Common myeloid progenitor, CD34-positive (primary cell): ENCODE data around the gene SPATA31E1.

Experiments
- CTCF ChIA-PET: fragments of 350-600 bp; sonication (Branson Sonifier 250); formaldehyde crosslinking; loops from one replicate; lab custom pipeline; 2021; ENCODE audit warnings: antibody characterized with exemption; lab: Charles Lee
- POLR2A ChIA-PET: fragments of 350-600 bp; sonication (Branson Sonifier 250); formaldehyde crosslinking; loops from one replicate; lab custom pipeline; 2021; ENCODE audit warnings: antibody characterized with exemption; lab: Charles Lee
- DNase-seq, 3 donors: peaks; one replicate each; pipeline versions ENCODE4 v3.0.0 to v3.0.0-alpha.2; 2013
- H3K27ac ChIP-seq, 2 experiments: 1 replicate in 1 of 2; 2 replicates in 1 of 2; pipeline ENCODE4 v1.7.0; 2013; ENCODE audit warnings: inconsistent platforms in 2 of 2, low read length in 2 of 2, mild to moderate bottlenecking in 2 of 2, low read depth in 1 of 2, moderate library complexity in 1 of 2; ENCODE audit not compliant: severe bottlenecking in 2 of 2, insufficient read depth in 1 of 2, poor library complexity in 1 of 2
- H3K27me3 ChIP-seq, 5 experiments: replicated peaks in 2 of 5; 1 replicate in 3 of 5; 2 replicates in 2 of 5; pipeline versions ENCODE4 v1.6.1 to v1.7.0; 2013; ENCODE audit warnings: low read length in 4 of 5, mild to moderate bottlenecking in 2 of 5, moderate library complexity in 2 of 5, inconsistent platforms in 1 of 5; ENCODE audit not compliant: insufficient read depth in 5 of 5, control insufficient read depth in 4 of 5
- H3K36me3 ChIP-seq, 4 experiments: 1 replicate in 2 of 4; 2 replicates in 2 of 4; pipeline versions ENCODE4 v1.6.1 to v1.7.0; 2013; ENCODE audit warnings: low read length in 3 of 4, control low read depth in 1 of 4, mild to moderate bottlenecking in 1 of 4; ENCODE audit not compliant: control insufficient read depth in 4 of 4, insufficient read depth in 4 of 4
- H3K4me1 ChIP-seq, 4 experiments: 1 replicate in 3 of 4; 2 replicates in 1 of 4; pipeline versions ENCODE4 v1.6.1 to v1.7.1; 2013; ENCODE audit warnings: low read length in 3 of 4, mild to moderate bottlenecking in 3 of 4, control low read depth in 1 of 4, inconsistent platforms in 1 of 4, moderate library complexity in 1 of 4; ENCODE audit not compliant: control insufficient read depth in 4 of 4, insufficient read depth in 4 of 4; ENCODE audit errors: control extremely low read depth in 1 of 4
- H3K4me3 ChIP-seq, 7 experiments: 1 replicate in 4 of 7; 2 replicates in 3 of 7; pipeline versions ENCODE4 v1.5.1 to v1.7.0; 2013; ENCODE audit warnings: mild to moderate bottlenecking in 7 of 7, low read length in 6 of 7, moderate library complexity in 6 of 7, inconsistent platforms in 2 of 7, low read depth in 2 of 7, control low read depth in 1 of 7; ENCODE audit not compliant: insufficient read depth in 4 of 7, control insufficient read depth in 1 of 7; ENCODE audit errors: extremely low read depth in 1 of 7
- H3K9me3 ChIP-seq, 5 experiments: 1 replicate in 4 of 5; 2 replicates in 1 of 5; pipeline versions ENCODE4 v1.6.1 to v1.7.1; 2013; ENCODE audit warnings: low read length in 4 of 5, mild to moderate bottlenecking in 2 of 5, inconsistent platforms in 1 of 5, low read depth in 1 of 5, moderate library complexity in 1 of 5; ENCODE audit not compliant: control insufficient read depth in 4 of 5, insufficient read depth in 2 of 5; ENCODE audit errors: control extremely low read depth in 1 of 5
- WGBS: methylation state at CpG from one replicate; pipeline ENCODE4 v1.1.5; 2013; ENCODE audit not compliant: insufficient coverage; 5-methylcytosine and 5-hydroxymethylcytosine counted together

SPATA31E1 gene

GRCh38 chr9:87889882-87890252 lies 7.2 kb downstream of the SPATA31E1 start:
- ChIA-PET CTCF (no interaction called here), POLR2A (interaction anchor here (0.6 kb wide), 1 partner anchor 941 kb away, joined by 4 read pairs; no protein-coding TSS in a partner anchor)
- no peaks in the 10 kb centered on the region for H3K36me3 ChIP-seq
- H3K9me3 ChIP-seq, result peaks cover 0 to 8% (median 4%) of the 10 kb centered on the region in 5 experiments
- WGBS, result 100% methylated on average over 4 of the region's 4 CpGs
- H3K27me3 ChIP-seq, result no peaks in the 10 kb centered on the region
- H3K4me1 ChIP-seq, result no peaks in the 10 kb centered on the region
- DNase-seq, result no peak
- H3K4me3 ChIP-seq, result no peak overlapping the region
- no peak overlapping the region for H3K27ac ChIP-seq

- Histone ChIP-seq H3K27ac (no peak overlapping the region), H3K4me3 (no peak overlapping the region), H3K27me3 (no peaks in the 10 kb centered on the region), H3K4me1 (no peaks in the 10 kb centered on the region), H3K36me3 (no peaks in the 10 kb centered on the region), H3K9me3 (peaks cover 0 to 10% (median 4%) of the 10 kb centered on the region in 5 experiments)
- no peak for DNase-seq
- WGBS, result 94% methylated on average over 7 of the region's 10 CpGs
- ChIA-PET CTCF (no interaction called here), POLR2A (no interaction called here)
These were observed 8.2 kb downstream of the SPATA31E1 start for GRCh38 chr9:87890837-87891236.

- Histone ChIP-seq H3K4me3 (no peak overlapping the region), H3K27ac (no peak overlapping the region), H3K27me3 (no peaks in the 10 kb centered on the region), H3K9me3 (peaks cover 0 to 10% (median 4%) of the 10 kb centered on the region in 5 experiments), H3K4me1 (no peaks in the 10 kb centered on the region), H3K36me3 (no peaks in the 10 kb centered on the region)
- DNase-seq, result no peak
- no CpG with 5 or more reads among the region's 6 CpGs for WGBS
- ChIA-PET CTCF (no interaction called here), POLR2A (no interaction called here)
These were observed 9.1 kb downstream of the SPATA31E1 start for GRCh38 chr9:87891754-87892153.

GRCh38 chr9:87892956-87893355 lies 10.3 kb downstream of the SPATA31E1 start:
- no peak overlapping the region for H3K27ac ChIP-seq
- CTCF ChIA-PET, result no interaction called here
- H3K4me1 ChIP-seq, result no peaks in the 10 kb centered on the region
- no peaks in the 10 kb centered on the region for H3K36me3 ChIP-seq
- no peaks in the 10 kb centered on the region for H3K27me3 ChIP-seq
- DNase-seq, result no peak
- peaks cover 0 to 18% (median 4%) of the 10 kb centered on the region in 5 experiments for H3K9me3 ChIP-seq
- H3K4me3 ChIP-seq, result no peak overlapping the region
- POLR2A ChIA-PET, result no interaction called here
- WGBS, result 90% methylated on average over 2 of the region's 4 CpGs

- no peak overlapping the region for H3K4me3 ChIP-seq
- no peaks in the 10 kb centered on the region for H3K36me3 ChIP-seq
- no peaks in the 10 kb centered on the region for H3K27me3 ChIP-seq
- CTCF ChIA-PET, result no interaction called here
- POLR2A ChIA-PET, result no interaction called here
- 100% methylated on average over 1 of the region's 4 CpGs for WGBS
- H3K9me3 ChIP-seq, result peaks cover 0 to 20% (median 4%) of the 10 kb centered on the region in 5 experiments
- no peak for DNase-seq
- no peak overlapping the region for H3K27ac ChIP-seq
- H3K4me1 ChIP-seq, result no peaks in the 10 kb centered on the region
These were observed 12.4 kb downstream of the SPATA31E1 start for GRCh38 chr9:87894998-87895625.

GRCh38 chr9:87896891-87897290 lies 14.2 kb downstream of the SPATA31E1 start:
- no peak overlapping the region for H3K27ac ChIP-seq
- H3K4me1 ChIP-seq, result no peaks in the 10 kb centered on the region
- no peak for DNase-seq
- no peak overlapping the region for H3K4me3 ChIP-seq
- H3K9me3 ChIP-seq, result peaks cover 0 to 23% (median 4%) of the 10 kb centered on the region in 5 experiments
- ChIA-PET POLR2A (no interaction called here), CTCF (interaction anchor here (0.6 to 0.9 kb wide), 2 partner anchors 12 to 52 kb away, joined by 3 read pairs; no protein-coding TSS in a partner anchor)
- no peaks in the 10 kb centered on the region for H3K27me3 ChIP-seq
- H3K36me3 ChIP-seq, result no peaks in the 10 kb centered on the region

- Histone ChIP-seq H3K9me3 (peaks cover 4 to 27% (median 4%) of the 10 kb centered on the region in 5 experiments), H3K4me3 (no peak overlapping the region), H3K27ac (no peak overlapping the region), H3K27me3 (no peaks in the 10 kb centered on the region), H3K36me3 (no peaks in the 10 kb centered on the region), H3K4me1 (no peaks in the 10 kb centered on the region)
- ChIA-PET POLR2A (no interaction called here), CTCF (no interaction called here)
- DNase-seq, result no peak
These were observed 15.5 kb downstream of the SPATA31E1 start for GRCh38 chr9:87898151-87898550.
